GM19043 (cell line): ENCODE results near the gene KRTAP4-7.
"Not testable (repeated sequence)": the region's sequence is repeated elsewhere in the genome, so short reads cannot be mapped to it uniquely, and the experiment has no call there.

Source experiments
- ATAC-seq: cut with Tn5 transposase; IDR thresholded peaks from one replicate; pipeline ENCODE4 v1.9.1; 2021; ENCODE audit warnings: low read depth; ENCODE audit not compliant: unreplicated experiment

KRTAP4-7 gene

GRCh38 chr17:41084100-41084856, at the start of gene KRTAP4-7:
Gene KRTAP4-7, plus strand, starts transcription at chr17:41084150. Its CDS starts 57 bp downstream, at chr17:41084207.
- ATAC-seq: not testable (repeated sequence)

DNA sequence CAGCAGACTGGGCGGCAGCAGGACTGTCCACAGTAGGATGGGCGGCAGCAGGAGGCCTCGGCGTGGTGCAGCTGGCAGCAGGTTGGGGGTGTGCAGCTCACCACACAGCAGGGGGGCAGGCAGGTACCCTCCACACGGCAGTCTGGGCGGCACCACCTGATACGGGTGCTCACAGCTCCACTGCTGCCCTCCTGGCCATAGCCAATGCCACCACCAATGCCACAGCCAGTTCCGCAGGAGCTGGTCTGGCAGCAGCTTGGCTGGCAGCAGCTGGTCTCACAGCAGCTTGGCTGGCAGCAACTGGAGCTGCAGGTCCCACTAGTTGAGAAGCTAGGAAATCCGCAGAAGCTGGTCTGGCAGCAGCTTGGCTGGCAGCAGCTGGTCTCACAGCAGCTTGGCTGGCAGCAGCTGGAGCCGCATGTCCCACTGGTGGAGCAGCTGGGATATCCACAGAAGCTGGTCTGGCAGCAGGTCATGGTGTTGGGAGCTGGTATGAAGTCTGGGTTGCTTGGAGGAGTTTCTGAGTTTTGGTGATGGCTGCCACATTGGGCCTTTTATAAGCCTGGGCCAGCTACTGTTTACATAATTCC, 49.5 kb upstream of the KRTAP4-7 start, which contains the start of gene KRTAP1-3:
Gene KRTAP1-3 (minus strand): TSS at position 529 of the 590 bp plus-strand sequence. CDS start 53 bp downstream, at position 476.
- not testable (repeated sequence) for ATAC-seq

DNA sequence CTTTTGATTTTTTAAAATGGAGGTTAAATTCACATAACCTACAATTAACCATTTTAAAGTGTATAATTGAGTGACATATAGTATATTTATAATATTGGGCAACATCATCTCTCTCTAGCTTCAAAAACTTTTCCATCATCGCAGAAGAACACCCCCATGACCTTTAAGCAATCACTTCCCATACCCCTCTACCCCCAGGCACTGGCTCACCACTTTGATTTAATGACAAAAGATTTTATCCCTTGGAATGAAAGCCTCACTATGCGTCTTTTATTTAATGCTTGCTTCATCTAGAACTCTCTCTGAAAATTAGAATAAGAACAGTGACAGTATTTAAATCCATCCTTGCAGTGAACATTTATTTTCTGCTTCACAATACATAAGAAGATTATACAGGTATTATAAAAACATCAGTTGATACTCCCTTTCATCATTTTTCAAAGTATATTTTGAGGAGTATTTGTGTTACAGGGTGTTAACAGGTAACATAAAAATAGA, 46.0 kb upstream of the KRTAP4-7 start:
- no peak for ATAC-seq

GRCh38 chr17:41040783-41041571, 43.0 kb upstream of the KRTAP4-7 start, which contains the start of gene KRTAP1-1:
Gene KRTAP1-1, minus strand, starts transcription at chr17:41041450. Its CDS starts 53 bp downstream, at chr17:41041397.
- ATAC-seq: not testable (repeated sequence)

GRCh38 chr17:41042953-41043352, 41.0 kb upstream of the KRTAP4-7 start:
- ATAC-seq: no peak

- not testable (repeated sequence) for ATAC-seq
Measured at GRCh38 chr17:41046735-41047465, 37.0 kb upstream of the KRTAP4-7 start, which contains the start of gene KRTAP2-1. Gene KRTAP2-1, minus strand, starts transcription at chr17:41047316. Its CDS starts 49 bp downstream, at chr17:41047267.

DNA sequence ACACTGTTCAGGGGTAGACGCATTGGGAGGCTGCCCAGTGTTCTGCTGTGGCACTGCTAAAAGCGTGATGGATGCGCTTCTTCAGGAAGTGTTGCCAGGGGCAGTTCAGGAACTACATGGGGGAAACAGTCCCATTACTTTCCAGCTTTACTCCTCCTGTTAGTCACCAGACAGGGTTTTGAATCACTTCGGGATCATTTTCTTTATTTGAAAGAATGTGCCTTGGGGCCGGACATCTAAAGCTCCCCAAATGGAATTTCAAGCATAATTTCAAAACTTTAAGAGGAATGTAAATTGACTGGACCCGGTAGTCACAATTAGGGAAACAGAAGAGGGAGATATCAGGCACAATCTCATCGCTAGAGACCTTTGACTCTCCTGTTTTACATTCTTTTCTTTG, 35.5 kb upstream of the KRTAP4-7 start:
- ATAC-seq: no peak

- no peak for ATAC-seq
Measured at GRCh38 chr17:41049110-41049509, 34.8 kb upstream of the KRTAP4-7 start.

- no peak for ATAC-seq
Measured at GRCh38 chr17:41052566-41052965, 31.4 kb upstream of the KRTAP4-7 start.

DNA sequence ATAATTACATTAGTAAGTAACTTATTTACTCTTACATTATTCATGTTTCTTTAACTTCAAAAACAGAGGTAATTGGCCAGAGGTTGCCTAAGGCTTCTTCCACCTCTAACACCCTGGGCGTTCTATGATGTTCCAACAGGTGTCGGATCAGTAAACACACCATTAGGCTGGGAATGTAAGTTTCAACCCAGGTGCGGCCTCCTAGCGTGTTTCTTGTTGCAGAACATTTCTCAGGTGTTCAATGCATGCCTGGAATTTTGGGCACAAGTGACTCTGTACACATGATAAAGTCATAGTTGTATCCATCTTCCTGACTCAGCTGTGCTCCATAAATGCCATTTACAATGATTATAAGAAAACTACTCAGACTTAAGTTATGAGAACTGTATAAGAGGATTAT, 29.9 kb upstream of the KRTAP4-7 start:
- no peak for ATAC-seq

DNA sequence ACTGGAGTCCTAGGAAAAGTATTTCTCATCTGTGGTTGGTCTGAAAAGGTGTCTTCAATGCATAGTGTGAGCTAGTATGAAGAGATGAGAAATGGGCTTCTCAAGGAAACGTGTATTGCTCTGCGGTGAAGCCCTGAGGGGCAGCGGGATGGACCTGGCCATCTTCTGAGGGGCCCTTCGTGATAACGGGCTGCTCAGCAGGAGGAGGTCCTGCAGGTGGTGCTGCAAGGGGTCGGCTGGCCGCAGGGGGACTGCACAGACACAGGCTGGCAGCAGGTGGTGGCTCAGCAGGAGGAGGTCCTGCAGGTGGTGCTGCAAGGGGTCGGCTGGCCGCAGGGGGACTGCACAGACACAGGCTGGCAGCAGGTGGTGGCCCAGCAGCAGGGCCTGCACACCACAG, 29.4 kb upstream of the KRTAP4-7 start:
- ATAC-seq: not testable (repeated sequence)

DNA sequence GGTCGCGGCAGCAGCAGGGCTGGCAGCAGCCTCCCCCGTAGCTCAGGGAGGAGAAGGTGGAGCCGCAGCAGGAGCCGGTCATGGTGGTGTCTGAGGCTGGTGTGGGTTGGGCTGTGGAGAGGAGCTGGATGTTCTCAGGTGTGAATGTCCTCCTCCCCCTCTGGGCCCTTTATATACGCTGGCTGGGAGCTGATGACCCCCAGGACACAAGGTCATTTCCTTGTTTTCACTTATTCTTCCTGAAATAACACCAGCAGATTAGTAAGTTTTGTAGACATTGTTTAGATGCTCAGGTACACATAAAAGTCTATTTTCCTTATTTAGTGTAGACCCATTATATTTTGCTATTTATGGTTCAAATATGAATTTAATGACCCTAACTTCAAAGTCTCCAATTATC, 28.8 kb upstream of the KRTAP4-7 start, which contains the start of gene KRTAP2-2:
Gene KRTAP2-2 (minus strand): TSS at position 101 of the 400 bp plus-strand sequence. CDS start 19 bp downstream, at position 82.
- ATAC-seq: not testable (repeated sequence)

DNA sequence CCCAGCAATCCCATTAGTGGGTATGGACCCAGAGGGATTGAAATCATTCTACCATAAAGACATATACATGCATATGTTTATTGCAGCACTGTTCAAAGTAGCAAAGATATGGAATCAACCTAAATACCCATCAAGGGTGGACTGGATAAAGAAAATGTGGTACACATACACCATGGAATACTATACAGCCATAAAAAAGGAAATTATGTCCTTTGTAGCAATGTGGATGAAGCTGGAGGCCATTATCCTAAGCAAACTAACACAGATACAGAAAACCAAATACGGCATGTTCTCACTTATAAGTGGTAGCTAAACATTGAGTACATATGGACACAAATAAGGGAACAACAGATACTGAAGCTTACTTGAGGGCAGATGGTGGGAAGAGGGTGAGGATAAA, 26.4 kb upstream of the KRTAP4-7 start:
- ATAC-seq: no peak

GRCh38 chr17:41058741-41059140, 25.2 kb upstream of the KRTAP4-7 start:
- ATAC-seq: no peak

DNA sequence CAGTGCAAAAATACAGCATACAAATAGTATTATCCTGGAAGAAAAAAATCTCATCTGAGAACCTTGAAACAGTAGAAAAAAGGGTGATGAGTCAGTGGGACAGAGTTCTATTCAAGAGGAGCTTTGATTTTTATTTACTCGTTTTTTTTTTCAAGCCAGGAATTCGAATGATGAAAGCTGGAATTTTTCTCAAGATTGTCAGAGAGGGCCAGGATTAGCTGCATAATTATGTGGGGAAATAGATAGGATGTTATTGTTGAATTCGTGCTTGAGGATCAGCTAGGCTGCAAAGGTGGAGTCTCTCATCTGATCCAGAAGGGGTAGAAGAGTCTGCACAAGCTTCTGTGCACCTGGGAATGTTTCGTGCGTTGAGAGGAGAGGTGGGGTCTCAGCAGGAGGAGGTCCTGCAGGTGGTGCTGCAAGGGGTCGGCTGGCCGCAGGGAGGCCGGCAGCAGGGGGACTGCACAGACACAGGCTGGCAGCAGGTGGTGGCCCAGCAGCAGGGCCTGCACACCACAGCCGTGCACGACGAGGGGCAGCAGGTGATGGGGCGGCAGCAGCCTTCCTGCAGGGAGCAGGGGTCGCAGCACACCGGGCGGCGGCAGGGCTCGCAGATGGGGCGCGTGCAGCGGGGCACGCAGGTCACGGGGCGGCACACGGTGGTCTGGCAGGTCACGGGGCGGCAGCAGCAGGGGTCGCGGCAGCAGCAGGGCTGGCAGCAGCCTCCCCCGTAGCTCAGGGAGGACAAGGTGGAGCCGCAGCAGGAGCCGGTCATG, 24.5 kb upstream of the KRTAP4-7 start:
- ATAC-seq: not testable (repeated sequence)

GRCh38 chr17:41060052-41060604, 23.8 kb upstream of the KRTAP4-7 start, which contains the start of gene KRTAP2-3:
Gene KRTAP2-3, minus strand, starts transcription at chr17:41060114. Its CDS starts 64 bp downstream, at chr17:41060050.
- ATAC-seq: no peak

GRCh38 chr17:41061964-41062363, 22.0 kb upstream of the KRTAP4-7 start:
- ATAC-seq: no peak

- ATAC-seq: no peak
Measured at GRCh38 chr17:41063449-41063848, 20.5 kb upstream of the KRTAP4-7 start.

- no peak for ATAC-seq
Measured at GRCh38 chr17:41064301-41064700, 19.6 kb upstream of the KRTAP4-7 start.
